IPS DF 19.7 (cell line): Measurements from ENCODE around the gene PTRH2.

Source experiments
- DNase-seq: peaks from one replicate; pipeline ENCODE4 v3.0.0-alpha.2; 2013; ENCODE audit warnings: low read depth, low spot score

PTRH2 gene

GRCh38 chr17:59719526-59719925 lies 12.3 kb upstream of the PTRH2 start:
- no peak for DNase-seq

- DNase-seq: no peak
Measured at GRCh38 chr17:59716427-59716826, 9.2 kb upstream of the PTRH2 start.

- no peak for DNase-seq
Measured at GRCh38 chr17:59714255-59714654, 7.0 kb upstream of the PTRH2 start.

GRCh38 chr17:59712862-59713261 lies 5.6 kb upstream of the PTRH2 start:
- DNase-seq: no peak

- DNase-seq: no peak
Measured at GRCh38 chr17:59711936-59712335, 4.7 kb upstream of the PTRH2 start.

GRCh38 chr17:59707971-59708430 lies 771 bp upstream of the PTRH2 start:
- no peak for DNase-seq

GRCh38 chr17:59702304-59702703 lies 4.9 kb downstream of the PTRH2 start:
- DNase-seq: no peak

- DNase-seq: no peak
Measured at GRCh38 chr17:59699786-59700185, 7.4 kb downstream of the PTRH2 start.

- DNase-seq: no peak
Measured at GRCh38 chr17:59699218-59699617, 8.0 kb downstream of the PTRH2 start.

GRCh38 chr17:59698143-59698542 lies 9.1 kb downstream of the PTRH2 start:
- no peak for DNase-seq

GRCh38 chr17:59696682-59697277 lies 10.4 kb downstream of the PTRH2 start:
- no peak for DNase-seq

- no peak for DNase-seq
Measured at GRCh38 chr17:59695945-59696681, 11.1 kb downstream of the PTRH2 start.

GRCh38 chr17:59694344-59694743 lies 12.9 kb downstream of the PTRH2 start:
- no peak for DNase-seq

- no peak for DNase-seq
Measured at GRCh38 chr17:59693582-59693981, 13.6 kb downstream of the PTRH2 start.

GRCh38 chr17:59688496-59688895 lies 18.7 kb downstream of the PTRH2 start:
- DNase-seq: no peak

GRCh38 chr17:59688008-59688407 lies 19.2 kb downstream of the PTRH2 start:
- DNase-seq: no peak

GRCh38 chr17:59684967-59685366 lies 22.3 kb downstream of the PTRH2 start:
- DNase-seq: no peak

GRCh38 chr17:59683283-59683682 lies 23.9 kb downstream of the PTRH2 start:
- no peak for DNase-seq

GRCh38 chr17:59680314-59680713 lies 26.9 kb downstream of the PTRH2 start:
- no peak for DNase-seq

GRCh38 chr17:59678918-59679317 lies 28.3 kb downstream of the PTRH2 start:
- DNase-seq: no peak

- DNase-seq: no peak
Measured at GRCh38 chr17:59676716-59677115, 30.5 kb downstream of the PTRH2 start.

GRCh38 chr17:59675231-59675630 lies 32.0 kb downstream of the PTRH2 start:
- DNase-seq: no peak

GRCh38 chr17:59671386-59671785 lies 35.8 kb downstream of the PTRH2 start:
- no peak for DNase-seq
